KG1 (cell line): Measurements from ENCODE around the gene BBS9.

Experiments
- DNase-seq: peaks from one replicate; lab custom pipeline; 2025; lab: John Stamatoyannopoulos, UW

Gene BBS9

GRCh38 chr7:33650828-33651227 is 521.5 kb downstream of the BBS9 start:
- DNase-seq, result no peak

- DNase-seq, result no peak
Observed at GRCh38 chr7:33651998-33652515, 522.7 kb downstream of the BBS9 start.

- no peak for DNase-seq
Observed at GRCh38 chr7:33654676-33655075, 525.3 kb downstream of the BBS9 start.
